IPS-18a (cell line): Measurements from ENCODE around the gene RASGEF1B.

Source experiments
- H3K27ac ChIP-seq: one replicate; pipeline ENCODE4 v1.5.1; 2013; ENCODE audit warnings: low read length
- H3K27me3 ChIP-seq: one replicate; pipeline ENCODE4 v1.6.1; 2013; ENCODE audit warnings: mild to moderate bottlenecking, low read length; ENCODE audit not compliant: control insufficient read depth, insufficient read depth
- H3K36me3 ChIP-seq: one replicate; pipeline ENCODE4 v1.6.1; 2013; ENCODE audit warnings: low read depth, low read length; ENCODE audit not compliant: control insufficient read depth
- H3K4me1 ChIP-seq: one replicate; pipeline ENCODE4 v1.6.1; 2013; ENCODE audit warnings: low read depth, low read length; ENCODE audit not compliant: control insufficient read depth
- H3K4me3 ChIP-seq: one replicate; pipeline ENCODE4 v1.5.1; 2013; ENCODE audit warnings: low read length
- H3K9ac ChIP-seq: one replicate; pipeline ENCODE4 v1.6.1; 2013; ENCODE audit warnings: mild to moderate bottlenecking, low read length, moderate library complexity
- H3K9me3 ChIP-seq: one replicate; pipeline ENCODE4 v1.6.1; 2013; ENCODE audit warnings: low read depth, low read length; ENCODE audit not compliant: control insufficient read depth

RASGEF1B gene

DNA sequence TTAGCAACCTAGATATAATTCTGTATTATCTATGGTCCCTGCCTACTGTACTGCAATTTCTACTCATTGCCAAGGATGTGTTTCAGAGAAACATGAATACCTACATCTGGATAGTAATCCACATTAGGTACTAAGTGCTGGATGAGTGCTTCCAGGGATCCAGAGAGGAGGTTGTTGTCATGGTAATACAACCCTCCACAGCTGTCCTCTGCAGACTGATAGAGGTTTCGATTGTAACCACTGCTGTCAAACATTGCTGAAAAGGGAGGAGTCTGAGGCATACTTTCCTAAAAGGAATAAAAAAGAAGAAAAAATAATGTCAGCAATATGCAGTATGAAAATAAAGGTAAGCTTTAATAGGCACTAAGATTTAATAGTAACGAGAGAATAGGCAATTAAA lies 12.5 kb downstream of the RASGEF1B start:
- Histone ChIP-seq H3K4me3 (no peak overlapping the region), H3K36me3 (no peaks in the 10 kb centered on the region), H3K4me1 (peaks cover 6% of the 10 kb centered on the region)

GRCh38 chr4:81457921-81458520 lies 13.7 kb downstream of the RASGEF1B start:
- no peak overlapping the region for H3K27ac ChIP-seq
- H3K9ac ChIP-seq, result no peak overlapping the region
- no peaks in the 10 kb centered on the region for H3K36me3 ChIP-seq
- H3K4me1 ChIP-seq, result peaks cover 16% of the 10 kb centered on the region
- H3K9me3 ChIP-seq, result no peaks in the 10 kb centered on the region
- H3K4me3 ChIP-seq, result no peak overlapping the region
- no peaks in the 10 kb centered on the region for H3K27me3 ChIP-seq

More for the DNA sequence above, 12.5 kb downstream of the RASGEF1B start:
- Histone ChIP-seq H3K9me3 (no peaks in the 10 kb centered on the region), H3K27me3 (no peaks in the 10 kb centered on the region), H3K9ac (no peak overlapping the region), H3K27ac (no peak overlapping the region)

GRCh38 chr4:81457345-81457744 lies 14.4 kb downstream of the RASGEF1B start:
- H3K9ac ChIP-seq, result no peak overlapping the region
- peaks cover 23% of the 10 kb centered on the region for H3K4me1 ChIP-seq
- no peak overlapping the region for H3K4me3 ChIP-seq
- H3K36me3 ChIP-seq, result no peaks in the 10 kb centered on the region
- no peak overlapping the region for H3K27ac ChIP-seq
- H3K27me3 ChIP-seq, result no peaks in the 10 kb centered on the region
- no peaks in the 10 kb centered on the region for H3K9me3 ChIP-seq

DNA sequence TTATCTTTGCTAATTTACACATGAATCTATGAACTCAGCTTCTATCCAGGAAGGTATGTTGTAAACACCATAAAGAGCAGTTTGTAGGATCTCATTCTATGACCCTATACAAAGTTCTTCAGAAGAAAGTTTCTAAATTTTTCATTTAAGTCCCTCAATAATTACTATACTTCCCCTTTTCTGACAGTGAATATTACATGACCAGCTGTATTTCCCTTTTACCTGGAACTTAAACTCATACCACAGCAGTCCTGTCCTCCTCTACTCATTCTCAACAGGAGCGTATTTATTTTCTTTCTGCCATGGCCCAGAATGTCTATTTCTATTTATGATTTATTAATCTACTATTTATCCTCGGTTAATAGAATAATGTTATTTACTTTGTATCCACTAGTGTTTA lies 15.8 kb downstream of the RASGEF1B start:
- H3K27ac ChIP-seq, result no peak overlapping the region
- peaks cover 24% of the 10 kb centered on the region for H3K4me1 ChIP-seq
- no peaks in the 10 kb centered on the region for H3K9me3 ChIP-seq
- no peak overlapping the region for H3K9ac ChIP-seq
- H3K4me3 ChIP-seq, result no peak overlapping the region
- no peaks in the 10 kb centered on the region for H3K27me3 ChIP-seq
- H3K36me3 ChIP-seq, result no peaks in the 10 kb centered on the region

DNA sequence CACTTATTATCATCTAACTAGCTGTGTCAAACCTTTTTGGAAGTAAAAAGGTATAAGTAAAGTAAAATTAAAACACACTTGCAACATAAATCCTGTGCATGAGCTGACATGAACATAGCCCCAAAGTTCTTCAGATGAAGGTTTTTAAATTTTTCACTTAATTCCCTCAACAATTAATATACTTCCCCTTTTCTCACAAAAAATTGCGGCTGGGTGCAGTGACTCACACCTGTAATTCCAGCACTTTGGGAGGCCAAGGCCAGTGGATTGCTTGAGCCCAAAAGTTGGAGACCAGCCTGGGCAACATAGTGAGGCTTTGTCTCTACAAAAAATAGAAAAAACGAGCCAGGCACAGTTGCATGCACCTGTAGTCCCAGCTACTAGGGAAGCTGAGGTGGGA lies 16.8 kb downstream of the RASGEF1B start:
- no peak overlapping the region for H3K27ac ChIP-seq
- no peak overlapping the region for H3K9ac ChIP-seq
- peaks cover 24% of the 10 kb centered on the region for H3K4me1 ChIP-seq
- no peak overlapping the region for H3K4me3 ChIP-seq
- no peaks in the 10 kb centered on the region for H3K9me3 ChIP-seq
- H3K36me3 ChIP-seq, result no peaks in the 10 kb centered on the region
- no peaks in the 10 kb centered on the region for H3K27me3 ChIP-seq

- no peak overlapping the region for H3K27ac ChIP-seq
- no peaks in the 10 kb centered on the region for H3K9me3 ChIP-seq
- no peaks in the 10 kb centered on the region for H3K27me3 ChIP-seq
- no peak overlapping the region for H3K9ac ChIP-seq
- H3K4me3 ChIP-seq, result no peak overlapping the region
- H3K36me3 ChIP-seq, result no peaks in the 10 kb centered on the region
- peaks cover 24% of the 10 kb centered on the region for H3K4me1 ChIP-seq
These were observed 17.2 kb downstream of the RASGEF1B start for GRCh38 chr4:81454499-81454898.

DNA sequence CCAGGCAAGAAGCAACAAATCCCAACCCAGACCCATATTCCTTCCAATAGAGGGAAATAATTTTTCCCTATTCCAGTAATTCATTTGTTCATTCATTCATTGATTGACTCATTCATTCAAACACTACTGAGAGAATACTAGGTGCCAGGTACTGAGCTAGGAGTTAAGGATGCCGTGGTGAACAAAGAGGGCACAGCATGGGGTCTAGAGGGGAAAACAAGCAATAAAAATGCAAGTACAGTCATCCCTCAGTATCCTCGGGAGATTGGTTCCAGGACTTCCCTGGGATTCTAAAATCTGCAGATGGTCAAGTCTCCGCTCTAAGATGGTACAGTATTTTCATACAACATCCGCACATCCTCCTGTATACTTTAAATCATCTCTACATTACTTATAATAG lies 18.7 kb downstream of the RASGEF1B start:
- Histone ChIP-seq H3K36me3 (no peaks in the 10 kb centered on the region), H3K9me3 (no peaks in the 10 kb centered on the region), H3K27ac (no peak overlapping the region), H3K27me3 (no peaks in the 10 kb centered on the region), H3K4me3 (no peak overlapping the region), H3K4me1 (peaks cover 24% of the 10 kb centered on the region), H3K9ac (no peak overlapping the region)

- Histone ChIP-seq H3K9me3 (no peaks in the 10 kb centered on the region), H3K27me3 (no peaks in the 10 kb centered on the region), H3K9ac (no peak overlapping the region), H3K36me3 (no peaks in the 10 kb centered on the region), H3K27ac (no peak overlapping the region), H3K4me1 (peaks cover 24% of the 10 kb centered on the region), H3K4me3 (no peak overlapping the region)
These were observed 19.2 kb downstream of the RASGEF1B start for GRCh38 chr4:81452452-81453006.

GRCh38 chr4:81449015-81449414 lies 22.7 kb downstream of the RASGEF1B start:
- Histone ChIP-seq H3K9me3 (no peaks in the 10 kb centered on the region), H3K36me3 (peaks cover 7% of the 10 kb centered on the region), H3K4me1 (peaks cover 17% of the 10 kb centered on the region), H3K4me3 (no peak overlapping the region), H3K9ac (no peak overlapping the region), H3K27me3 (no peaks in the 10 kb centered on the region), H3K27ac (no peak overlapping the region)

- Histone ChIP-seq H3K36me3 (peaks cover 10% of the 10 kb centered on the region), H3K9ac (no peak overlapping the region), H3K4me1 (peaks cover 4% of the 10 kb centered on the region), H3K4me3 (no peak overlapping the region), H3K27me3 (no peaks in the 10 kb centered on the region), H3K9me3 (no peaks in the 10 kb centered on the region), H3K27ac (no peak overlapping the region)
These were observed 24.0 kb downstream of the RASGEF1B start for GRCh38 chr4:81447566-81448229.

- Histone ChIP-seq H3K9me3 (no peaks in the 10 kb centered on the region), H3K36me3 (peaks cover 13% of the 10 kb centered on the region), H3K27ac (no peak overlapping the region), H3K4me1 (no peaks in the 10 kb centered on the region), H3K4me3 (no peak overlapping the region), H3K27me3 (no peaks in the 10 kb centered on the region), H3K9ac (no peak overlapping the region)
These were observed 25.1 kb downstream of the RASGEF1B start for GRCh38 chr4:81446634-81447033.

GRCh38 chr4:81445196-81445595 lies 26.5 kb downstream of the RASGEF1B start:
- no peaks in the 10 kb centered on the region for H3K9me3 ChIP-seq
- no peak overlapping the region for H3K27ac ChIP-seq
- no peaks in the 10 kb centered on the region for H3K4me1 ChIP-seq
- H3K27me3 ChIP-seq, result no peaks in the 10 kb centered on the region
- H3K4me3 ChIP-seq, result no peak overlapping the region
- H3K9ac ChIP-seq, result no peak overlapping the region
- peaks cover 13% of the 10 kb centered on the region for H3K36me3 ChIP-seq
